Epithelial cell of proximal tubule (primary cell): ENCODE measurements around the gene PLAGL2. TPM values are rescaled to one million over a fixed set of nuclear protein-coding genes. Genes with fewer than 3 reads are reported as not detected.

ENCODE experiments used
- DNase-seq: peaks from one replicate; pipeline ENCODE4 v3.0.0-alpha.2; 2011; ENCODE audit warnings: low read depth
- H3K4me3 ChIP-seq: 2 replicates; pipeline ENCODE4 v1.5.1; 2011; ENCODE audit warnings: low read depth, mild to moderate bottlenecking, low read length
- total RNA-seq: library from RNA; depleted of rRNA; stranded (reverse); fragments of >200 nt; gene quantifications from 2 replicates; pipeline ENCODE4 v1.2.3, GENCODE V29; 2015
- TF ChIP-seq, protein P1 (sequence below): conservative IDR thresholded peaks from 2 replicates; pipeline ENCODE4 v1.5.1; 2012; ENCODE audit warnings: low read depth, mild to moderate bottlenecking, low read length

PLAGL2 gene
- total RNA-seq, 1 donor from 2014 or later: 7.8 TPM

- TF ChIP-seq, protein P1, sequence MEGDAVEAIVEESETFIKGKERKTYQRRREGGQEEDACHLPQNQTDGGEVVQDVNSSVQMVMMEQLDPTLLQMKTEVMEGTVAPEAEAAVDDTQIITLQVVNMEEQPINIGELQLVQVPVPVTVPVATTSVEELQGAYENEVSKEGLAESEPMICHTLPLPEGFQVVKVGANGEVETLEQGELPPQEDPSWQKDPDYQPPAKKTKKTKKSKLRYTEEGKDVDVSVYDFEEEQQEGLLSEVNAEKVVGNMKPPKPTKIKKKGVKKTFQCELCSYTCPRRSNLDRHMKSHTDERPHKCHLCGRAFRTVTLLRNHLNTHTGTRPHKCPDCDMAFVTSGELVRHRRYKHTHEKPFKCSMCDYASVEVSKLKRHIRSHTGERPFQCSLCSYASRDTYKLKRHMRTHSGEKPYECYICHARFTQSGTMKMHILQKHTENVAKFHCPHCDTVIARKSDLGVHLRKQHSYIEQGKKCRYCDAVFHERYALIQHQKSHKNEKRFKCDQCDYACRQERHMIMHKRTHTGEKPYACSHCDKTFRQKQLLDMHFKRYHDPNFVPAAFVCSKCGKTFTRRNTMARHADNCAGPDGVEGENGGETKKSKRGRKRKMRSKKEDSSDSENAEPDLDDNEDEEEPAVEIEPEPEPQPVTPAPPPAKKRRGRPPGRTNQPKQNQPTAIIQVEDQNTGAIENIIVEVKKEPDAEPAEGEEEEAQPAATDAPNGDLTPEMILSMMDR: no peak
- no peak for DNase-seq
- H3K4me3 ChIP-seq: no peak overlapping the region
Observed at GRCh38 chr20:32244150-32244823, 36.7 kb upstream of the PLAGL2 start.

DNA sequence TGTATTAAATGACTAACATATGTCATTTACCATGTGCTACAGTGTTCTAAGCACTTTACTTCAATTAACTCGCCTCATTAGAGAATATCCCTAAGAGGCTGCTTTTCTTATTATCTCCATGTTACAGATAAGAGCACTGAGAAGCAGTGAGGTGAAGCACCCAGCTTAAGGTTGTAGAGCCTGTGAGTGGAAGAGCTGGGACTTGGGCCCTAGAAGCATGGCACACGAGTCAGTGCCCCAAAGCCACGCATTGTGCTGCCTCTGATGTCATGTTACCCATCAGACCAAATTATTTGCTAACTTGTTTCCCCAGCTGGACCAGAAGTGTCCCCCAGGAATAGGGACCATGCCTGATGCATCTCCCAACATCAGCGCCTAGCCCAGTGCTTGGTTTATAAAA is 34.3 kb upstream of the PLAGL2 start:
- TF ChIP-seq, protein P1: no peak
- no peak for DNase-seq
- no peak overlapping the region for H3K4me3 ChIP-seq

DNA sequence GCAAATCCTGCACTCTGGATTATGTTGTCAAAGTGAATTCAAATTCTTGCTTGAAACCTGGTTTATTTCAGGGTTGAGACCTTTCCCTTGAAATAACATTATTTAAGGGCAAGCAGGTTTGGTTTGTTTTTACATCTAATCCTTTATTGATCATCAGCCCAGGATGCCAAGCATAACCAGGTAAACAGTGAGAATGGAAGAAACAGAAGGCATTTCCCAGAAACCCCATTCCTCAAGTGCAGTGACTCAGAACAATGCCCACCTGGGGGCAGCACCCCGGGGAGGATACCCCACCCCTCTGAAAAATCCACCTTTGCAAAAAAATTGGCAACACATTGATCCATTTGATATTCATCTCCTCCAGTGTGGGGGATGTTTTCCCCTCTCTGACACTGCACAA is 32.7 kb upstream of the PLAGL2 start:
- no peak for DNase-seq
- H3K4me3 ChIP-seq: no peak overlapping the region
- TF ChIP-seq, protein P1: no peak

- TF ChIP-seq, protein P1: no peak
- no peak overlapping the region for H3K4me3 ChIP-seq
- DNase-seq: no peak
Observed at GRCh38 chr20:32238483-32239425, 31.2 kb upstream of the PLAGL2 start.

DNA sequence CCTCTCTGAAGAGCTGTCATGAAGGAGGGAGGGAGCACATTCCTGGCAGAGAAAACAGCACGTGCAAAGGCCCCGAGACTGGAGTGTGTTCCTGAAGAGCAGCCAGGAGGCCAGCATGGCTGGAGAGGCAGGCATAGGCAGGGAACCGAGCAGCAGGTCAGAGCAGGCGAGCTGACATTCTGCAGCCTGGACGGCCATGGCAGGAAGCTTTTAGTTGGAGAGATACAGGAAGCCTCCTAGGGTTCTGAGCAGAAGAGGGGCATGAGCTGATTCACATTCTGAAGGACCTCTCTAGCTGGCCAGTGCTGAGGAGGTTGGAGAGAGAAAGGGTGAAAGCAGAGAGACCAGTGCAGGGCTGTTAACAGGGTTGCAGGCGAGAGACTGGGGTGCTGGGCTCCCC is 29.9 kb upstream of the PLAGL2 start:
- DNase-seq: no peak
- no peak overlapping the region for H3K4me3 ChIP-seq
- TF ChIP-seq, protein P1: no peak

GRCh38 chr20:32236819-32237218 is 29.3 kb upstream of the PLAGL2 start:
- no peak overlapping the region for H3K4me3 ChIP-seq
- TF ChIP-seq, protein P1: no peak
- no peak for DNase-seq
